IMR-90 (cell line): Measurements from ENCODE around the gene GFRA4. TPM values are rescaled to one million over a fixed set of nuclear protein-coding genes. Genes with fewer than 3 reads are reported as not detected.

Experiments used
- ATAC-seq: fragments of 200-7000 bp; cut with Tn5 transposase; 2 replicates; pipeline ENCODE4 v1.9.1; 2020; ENCODE audit warnings: low read depth, mild to moderate bottlenecking, moderate library complexity
- BruUV-seq: library from RNA; stranded (reverse); fragments of 400-500 nt; replicated peaks from 2 replicates; lab custom pipeline; 2021; lab: Mats Ljungman, UMichigan
- CTCF ChIA-PET: fragments of 300-600 bp; formaldehyde crosslinking; extraction: SDS; loops from one replicate; lab custom pipeline; 2021; ENCODE audit warnings: antibody characterized with exemption; lab: Yijun Ruan, JAX
- POLR2A ChIA-PET: fragments of 300-600 bp; sonication (Branson Sonifier 250); formaldehyde crosslinking; loops from one replicate; lab custom pipeline; 2022; ENCODE audit warnings: antibody characterized with exemption; ENCODE audit not compliant: unreplicated experiment; lab: Charles Lee
- DNase-seq: peaks from one replicate; pipeline ENCODE4 v3.0.0; 2013
- H2AFZ ChIP-seq: replicated peaks from 2 replicates; pipeline ENCODE3; 2013; ENCODE audit warnings: low read length, mild to moderate bottlenecking; ENCODE audit not compliant: poor library complexity
- H2AK5ac ChIP-seq: 2 replicates; pipeline ENCODE4 v1.6.1; 2013; ENCODE audit warnings: low read depth, low read length, inconsistent platforms
- H2AK9ac ChIP-seq: replicated peaks from 2 replicates; pipeline ENCODE3; 2013; ENCODE audit warnings: mild to moderate bottlenecking, low read depth, low read length, moderate library complexity; ENCODE audit not compliant: poor library complexity
- H2BK120ac ChIP-seq: 2 replicates; pipeline ENCODE4 v1.6.1; 2013; ENCODE audit warnings: low read depth, low read length, inconsistent platforms
- H2BK15ac ChIP-seq: 3 replicates; pipeline ENCODE4 v1.6.1; 2013; ENCODE audit warnings: low read depth, low read length, inconsistent platforms
- H2BK20ac ChIP-seq: 2 replicates; pipeline ENCODE4 v1.6.1; 2013; ENCODE audit warnings: low read depth, mild to moderate bottlenecking, inconsistent platforms, low read length, moderate library complexity
- H2BK5ac ChIP-seq: 2 replicates; pipeline ENCODE4 v1.6.1; 2013; ENCODE audit warnings: mild to moderate bottlenecking, low read depth, low read length, inconsistent platforms; ENCODE audit not compliant: poor library complexity, severe bottlenecking
- H3K14ac ChIP-seq: replicated peaks from 2 replicates; pipeline ENCODE4 v1.6.1; 2013; ENCODE audit warnings: low read depth, low read length, inconsistent platforms
- H3K18ac ChIP-seq: 2 replicates; pipeline ENCODE4 v1.6.1; 2013; ENCODE audit warnings: low read depth, low read length, control low read depth
- H3K23ac ChIP-seq: 2 replicates; pipeline ENCODE4 v1.6.1; 2013; ENCODE audit warnings: low read depth, low read length, inconsistent platforms
- H3K27ac ChIP-seq: 2 replicates; pipeline ENCODE4 v1.5.1; 2013; ENCODE audit warnings: mild to moderate bottlenecking, control low read depth, low read length; ENCODE audit not compliant: insufficient read depth
- H3K27me3 ChIP-seq: 2 replicates; pipeline ENCODE4 v1.6.1; 2013; ENCODE audit warnings: low read length; ENCODE audit not compliant: control insufficient read depth, insufficient read depth
- H3K36me3 ChIP-seq: 2 replicates; pipeline ENCODE4 v1.6.1; 2013; ENCODE audit warnings: low read length, mixed read lengths; ENCODE audit not compliant: control insufficient read depth, insufficient read depth
- H3K4ac ChIP-seq: 2 replicates; pipeline ENCODE4 v1.6.1; 2013; ENCODE audit warnings: low read depth, low read length, inconsistent platforms
- H3K4me1 ChIP-seq: 2 replicates; pipeline ENCODE4 v1.6.1; 2013; ENCODE audit warnings: low read length, mixed read lengths; ENCODE audit not compliant: control insufficient read depth, insufficient read depth
- H3K4me2 ChIP-seq: 2 replicates; pipeline ENCODE4 v1.6.1; 2013; ENCODE audit warnings: low read depth, mild to moderate bottlenecking, control low read depth, low read length, moderate library complexity
- H3K4me3 ChIP-seq: 2 replicates; pipeline ENCODE4 v1.5.1; 2013; ENCODE audit warnings: low read depth, mild to moderate bottlenecking, control low read depth, low read length, moderate library complexity; ENCODE audit not compliant: insufficient read depth
- H3K56ac ChIP-seq: 2 replicates; pipeline ENCODE4 v1.6.1; 2013; ENCODE audit warnings: low read length, inconsistent platforms; ENCODE audit not compliant: insufficient read depth; ENCODE audit errors: extremely low read depth
- H3K79me1 ChIP-seq, 2 experiments: 2 replicates each; pipeline ENCODE4 v1.6.1; 2013; ENCODE audit warnings: low read length in 2 of 2, inconsistent platforms in 1 of 2, low read depth in 1 of 2
- H3K9ac ChIP-seq: 2 replicates; pipeline ENCODE4 v1.6.1; 2013; ENCODE audit warnings: low read depth, low read length, control low read depth
- H3K9me1 ChIP-seq: 2 replicates; pipeline ENCODE4 v1.6.1; 2013; ENCODE audit warnings: low read length, inconsistent platforms; ENCODE audit not compliant: insufficient read depth
- H3K9me3 ChIP-seq: 2 replicates; pipeline ENCODE4 v1.6.1; 2013; ENCODE audit warnings: low read length; ENCODE audit not compliant: control insufficient read depth, insufficient read depth
- H4K20me1 ChIP-seq: 2 replicates; pipeline ENCODE4 v1.6.1; 2013; ENCODE audit warnings: low read length, inconsistent platforms; ENCODE audit not compliant: insufficient read depth
- H4K5ac ChIP-seq: 2 replicates; pipeline ENCODE4 v1.6.1; 2013; ENCODE audit warnings: mild to moderate bottlenecking, low read depth, low read length, control low read depth
- H4K8ac ChIP-seq, 2 experiments: 2 replicates each; pipeline ENCODE4 v1.6.1; 2013; ENCODE audit warnings: low read depth in 2 of 2, low read length in 2 of 2, control low read depth in 1 of 2, inconsistent platforms in 1 of 2
- H4K91ac ChIP-seq: 2 replicates; pipeline ENCODE4 v1.6.1; 2013; ENCODE audit warnings: low read depth, low read length, inconsistent platforms; ENCODE audit not compliant: insufficient read depth
- BHLHE40 ChIP-seq: fragments of 150-350 bp; IDR thresholded peaks from 2 replicates; pipeline ENCODE4 v1.6.1; 2016; ENCODE audit warnings: mild to moderate bottlenecking, low read depth, low read length
- CEBPB ChIP-seq: IDR thresholded peaks from 2 replicates; pipeline ENCODE4 v1.6.1; 2012; ENCODE audit warnings: low read depth, low read length, improper control_type of control experiment
- FOS ChIP-seq: fragments of 150-350 bp; IDR thresholded peaks from 2 replicates; pipeline ENCODE4 v1.6.1; 2016; ENCODE audit warnings: low read depth, low read length
- MAFK ChIP-seq: IDR thresholded peaks from 2 replicates; pipeline ENCODE4 v1.6.1; 2012; ENCODE audit warnings: low read depth, low read length, improper control_type of control experiment
- MAZ ChIP-seq: IDR thresholded peaks from 2 replicates; pipeline ENCODE4 v1.6.1; 2012; ENCODE audit warnings: low read depth, mild to moderate bottlenecking, low read length, improper control_type of control experiment, moderate library complexity, borderline replicate concordance
- MXI1 ChIP-seq: IDR thresholded peaks from 2 replicates; pipeline ENCODE4 v1.6.1; 2012; ENCODE audit warnings: low read depth, mild to moderate bottlenecking, low read length, moderate library complexity, borderline replicate concordance
- POLR2A ChIP-seq: IDR thresholded peaks from 2 replicates; pipeline ENCODE4 v1.6.1; 2012; ENCODE audit warnings: mild to moderate bottlenecking, low read depth, low read length
- RAD21 ChIP-seq: IDR thresholded peaks from 2 replicates; pipeline ENCODE4 v1.6.1; 2012; ENCODE audit warnings: low read length, improper control_type of control experiment
- RFX5 ChIP-seq: IDR thresholded peaks from 2 replicates; pipeline ENCODE4 v1.8.0; 2012; ENCODE audit warnings: low read depth, mild to moderate bottlenecking, low read length, moderate library complexity
- WGBS, 2 experiments: methylation state at CpG; one replicate each; pipeline versions ENCODE4 v1.1.5 to v1.1.7; 2013; ENCODE audit warnings: missing lambda C conversion rate in 2 of 2; ENCODE audit not compliant: insufficient read length in 1 of 2; ENCODE audit errors: extremely low coverage in 2 of 2; 5-methylcytosine and 5-hydroxymethylcytosine counted together
- dilution Hi-C: fragments of 300-500 bp; cut with HindIII; formaldehyde crosslinking; loops from one replicate; pipeline ENCODE4 v1.14.3; 2018; ENCODE audit warnings: low sequenced_read_pairs; ENCODE audit not compliant: unreplicated experiment
- in situ Hi-C: fragments of 300-500 bp; cut with MboI; formaldehyde crosslinking; loops from 3 replicates; pipeline ENCODE4 v1.14.3; 2019; ENCODE audit warnings: low sequenced_read_pairs, inconsistent platforms, mixed read lengths
- intact Hi-C: fragments of 100-400 bp; cut with micrococcal nuclease; formaldehyde crosslinking; loops from 2 replicates; pipeline ENCODE4 v1.10.0; 2022
- polyA plus RNA-seq, 3 experiments: library from polyadenylated mRNA; depleted of rRNA; stranded (reverse); fragments of >200 nt; gene quantifications; 2 replicates each; pipeline ENCODE4 v1.2.3, GENCODE V29; 2012; ENCODE audit warnings: low replicate concordance in 1 of 3
- total RNA-seq: library from RNA; depleted of rRNA; stranded (reverse); fragments of >200 nt; gene quantifications from 2 replicates; pipeline ENCODE4 v1.2.3, GENCODE V29; 2012
- TF ChIP-seq, protein P1 (sequence below): fragments of 150-350 bp; IDR thresholded peaks from 2 replicates; pipeline ENCODE4 v1.6.1; 2016; ENCODE audit warnings: low read depth, mild to moderate bottlenecking, low read length, moderate library complexity, borderline replicate concordance
- TF ChIP-seq, protein P2 (sequence below): fragments of 150-350 bp; IDR thresholded peaks from 2 replicates; pipeline ENCODE4 v1.6.1; 2017; ENCODE audit warnings: mild to moderate bottlenecking, antibody characterized with exemption, low read length, low read depth

GFRA4 gene
- total and polyA plus RNA-seq, 2 of the 4 experiments (the other 2 are of a cell fraction), result not detected

DNA sequence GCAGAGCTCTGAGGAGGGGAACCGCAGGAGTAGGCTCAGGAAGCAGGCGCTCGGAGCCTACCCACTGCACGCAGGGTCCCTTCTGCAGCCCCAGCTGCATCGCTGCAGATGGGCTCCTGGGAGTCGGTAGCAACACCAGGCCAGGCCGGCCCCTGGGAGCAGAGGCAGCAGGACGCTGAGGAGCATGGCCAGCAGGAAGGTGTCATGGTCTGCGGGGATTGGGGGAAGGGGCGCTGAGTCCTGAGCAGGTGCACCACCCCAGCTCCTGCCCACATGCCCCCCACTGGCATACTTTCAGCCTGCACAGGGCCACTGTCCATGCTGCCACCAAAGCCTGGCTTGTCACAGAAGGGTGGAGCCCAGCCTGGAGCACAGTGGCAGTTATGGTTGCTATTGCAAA, 7.7 kb upstream of the GFRA4 start:
- Histone ChIP-seq H4K91ac (no peak overlapping the region), H3K9me1 (no peaks in the 10 kb centered on the region), H2BK15ac (no peak overlapping the region), H2AK5ac (no peak overlapping the region), H2BK120ac (no peak overlapping the region), H3K4me3 (no peak overlapping the region), H2AFZ (no peak overlapping the region), H3K36me3 (no peaks in the 10 kb centered on the region), H3K4me2 (no peak overlapping the region), H2AK9ac (no peak overlapping the region), H3K56ac (no peak overlapping the region), H3K79me1 (no peaks in the 10 kb centered on the region), H3K4ac (no peak overlapping the region), H3K27ac (no peak overlapping the region), H3K9me3 (no peaks in the 10 kb centered on the region), H3K14ac (no peak overlapping the region), H3K18ac (no peak overlapping the region), H2BK5ac (no peak overlapping the region), H3K23ac (no peak overlapping the region), H2BK20ac (no peak overlapping the region), H4K20me1 (no peaks in the 10 kb centered on the region), H3K4me1 (0 out of 2 replicates have a peak, but pooled peaks cover 3% of the 10 kb centered on the region), H3K27me3 (peaks cover 54% of the 10 kb centered on the region), H4K8ac (no peak overlapping the region), H3K9ac (no peak overlapping the region), H4K5ac (no peak overlapping the region)
- in situ Hi-C loops, result no loop called here
- no TSS peak for BruUV-seq
- ATAC-seq (no peak), DNase-seq (no peak)
- ChIA-PET CTCF (interaction anchor here (0.8 kb wide), 1 partner anchor 98 kb away, joined by 3 read pairs; no protein-coding TSS in a partner anchor), POLR2A (no interaction called here)
- dilution Hi-C loops, result no loop called here
- intact Hi-C loops, result loop anchor here (10.0 kb wide), 1 partner anchor 414 kb away; no protein-coding TSS in a partner anchor
- TF ChIP-seq RAD21 (no peak), BHLHE40 (no peak), MXI1 (no peak), MAFK (no peak), CEBPB (no peak), RFX5 (no peak), FOS (no peak), POLR2A (no peak), MAZ (no peak)
- TF ChIP-seq, protein P1, sequence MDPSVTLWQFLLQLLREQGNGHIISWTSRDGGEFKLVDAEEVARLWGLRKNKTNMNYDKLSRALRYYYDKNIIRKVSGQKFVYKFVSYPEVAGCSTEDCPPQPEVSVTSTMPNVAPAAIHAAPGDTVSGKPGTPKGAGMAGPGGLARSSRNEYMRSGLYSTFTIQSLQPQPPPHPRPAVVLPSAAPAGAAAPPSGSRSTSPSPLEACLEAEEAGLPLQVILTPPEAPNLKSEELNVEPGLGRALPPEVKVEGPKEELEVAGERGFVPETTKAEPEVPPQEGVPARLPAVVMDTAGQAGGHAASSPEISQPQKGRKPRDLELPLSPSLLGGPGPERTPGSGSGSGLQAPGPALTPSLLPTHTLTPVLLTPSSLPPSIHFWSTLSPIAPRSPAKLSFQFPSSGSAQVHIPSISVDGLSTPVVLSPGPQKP, result no peak
- TF ChIP-seq, protein P2, sequence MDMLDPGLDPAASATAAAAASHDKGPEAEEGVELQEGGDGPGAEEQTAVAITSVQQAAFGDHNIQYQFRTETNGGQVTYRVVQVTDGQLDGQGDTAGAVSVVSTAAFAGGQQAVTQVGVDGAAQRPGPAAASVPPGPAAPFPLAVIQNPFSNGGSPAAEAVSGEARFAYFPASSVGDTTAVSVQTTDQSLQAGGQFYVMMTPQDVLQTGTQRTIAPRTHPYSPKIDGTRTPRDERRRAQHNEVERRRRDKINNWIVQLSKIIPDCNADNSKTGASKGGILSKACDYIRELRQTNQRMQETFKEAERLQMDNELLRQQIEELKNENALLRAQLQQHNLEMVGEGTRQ, result no peak
- 90% methylated on average over 5 of the region's 10 CpGs; no CpG with 5 or more reads in 1 of the 2 experiments for WGBS, 2 experiments
